Effector CD4-positive, alpha-beta T cell (primary cell): ENCODE results near the gene NOXO1.

ENCODE experiments used
- DNase-seq: peaks from one replicate; pipeline ENCODE4 v3.0.0-alpha.2; 2020

Gene NOXO1

DNA sequence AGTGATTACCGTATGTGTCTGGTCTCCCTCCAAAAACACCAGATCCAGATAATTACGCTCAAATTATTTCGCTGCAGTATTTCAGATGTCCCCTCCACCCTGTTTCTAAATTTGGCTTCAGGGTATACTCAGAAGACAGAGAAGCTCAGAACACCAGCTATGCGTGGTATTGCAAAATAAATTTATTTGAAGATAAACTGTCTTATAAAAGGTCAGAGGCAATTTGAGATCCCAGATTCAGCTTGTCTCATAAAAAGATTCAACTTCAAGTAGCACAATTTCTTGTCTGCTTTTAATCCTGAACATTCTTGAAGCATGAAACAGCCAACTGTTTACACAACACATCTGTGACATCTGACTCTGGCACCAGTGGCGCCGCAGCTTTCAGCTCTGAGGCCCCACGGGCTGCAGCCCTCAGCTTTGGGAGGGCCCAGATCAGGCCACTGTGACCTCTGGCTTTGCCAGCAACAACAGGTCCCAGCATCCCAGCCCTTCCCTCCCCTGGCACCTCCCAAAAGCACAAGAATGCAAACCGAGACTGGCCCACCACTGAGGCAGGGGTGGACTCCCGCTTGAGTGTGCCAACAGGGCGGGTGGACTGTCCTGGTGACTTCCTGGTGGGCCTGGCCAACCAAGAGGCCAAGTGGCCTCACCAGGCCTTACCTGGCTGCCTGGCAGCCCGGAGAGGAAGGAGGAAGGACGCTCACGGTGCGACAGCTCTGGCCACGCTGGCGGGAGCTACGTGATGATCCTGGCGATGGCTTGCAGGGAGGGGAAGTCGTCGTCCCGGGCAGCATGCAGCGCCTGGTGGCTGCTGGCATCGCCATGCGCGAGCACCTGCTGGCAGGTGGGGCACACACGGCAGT is 16.5 kb upstream of the NOXO1 start:
- DNase-seq = no peak

DNA sequence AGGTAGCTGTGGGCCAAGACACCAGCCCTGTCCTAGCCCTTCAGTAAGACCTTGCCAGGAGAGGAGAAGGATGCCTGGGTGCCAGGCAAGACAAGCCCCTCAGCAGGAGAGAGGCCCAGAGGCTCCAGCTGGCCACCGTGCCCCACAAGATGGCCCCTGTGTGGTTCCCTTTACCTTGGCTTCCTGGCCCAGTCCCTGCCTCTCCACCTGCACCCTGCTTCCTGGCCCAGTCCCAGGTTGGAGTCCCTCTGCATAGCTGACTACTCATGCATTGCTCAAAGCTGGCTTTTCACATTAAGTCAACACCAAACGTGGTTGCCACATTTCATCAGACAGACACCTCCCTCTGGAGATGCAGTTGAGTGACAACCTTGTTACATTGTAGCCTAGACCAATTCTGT is 12.5 kb upstream of the NOXO1 start:
- DNase-seq = no peak

DNA sequence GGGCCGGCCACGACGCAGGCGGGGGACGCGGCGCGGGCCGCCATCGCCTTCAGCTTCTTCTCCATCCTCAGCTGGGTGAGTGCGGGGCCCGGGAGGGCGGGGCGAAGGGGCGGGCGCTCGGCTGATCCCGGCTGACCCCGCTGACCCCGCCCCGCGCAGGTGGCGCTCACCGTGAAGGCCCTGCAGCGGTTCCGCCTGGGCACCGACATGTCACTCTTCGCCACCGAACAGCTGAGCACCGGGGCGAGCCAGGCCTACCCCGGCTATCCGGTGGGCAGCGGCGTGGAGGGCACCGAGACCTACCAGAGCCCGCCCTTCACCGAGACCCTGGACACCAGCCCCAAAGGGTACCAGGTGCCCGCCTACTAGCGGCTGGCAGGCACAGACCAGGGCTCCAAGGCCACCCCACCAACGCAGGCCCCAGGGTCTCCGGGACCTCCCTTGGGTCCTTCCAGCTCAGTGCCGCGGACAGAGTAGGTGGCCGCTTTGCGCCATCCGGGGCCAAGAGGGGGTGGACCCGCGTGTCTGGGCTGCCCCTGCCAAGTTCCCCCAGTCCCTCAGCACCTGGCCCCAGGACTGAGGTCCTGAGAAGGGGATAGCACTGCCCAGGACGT is 11.5 kb upstream of the NOXO1 start:
- DNase-seq = no peak

DNA sequence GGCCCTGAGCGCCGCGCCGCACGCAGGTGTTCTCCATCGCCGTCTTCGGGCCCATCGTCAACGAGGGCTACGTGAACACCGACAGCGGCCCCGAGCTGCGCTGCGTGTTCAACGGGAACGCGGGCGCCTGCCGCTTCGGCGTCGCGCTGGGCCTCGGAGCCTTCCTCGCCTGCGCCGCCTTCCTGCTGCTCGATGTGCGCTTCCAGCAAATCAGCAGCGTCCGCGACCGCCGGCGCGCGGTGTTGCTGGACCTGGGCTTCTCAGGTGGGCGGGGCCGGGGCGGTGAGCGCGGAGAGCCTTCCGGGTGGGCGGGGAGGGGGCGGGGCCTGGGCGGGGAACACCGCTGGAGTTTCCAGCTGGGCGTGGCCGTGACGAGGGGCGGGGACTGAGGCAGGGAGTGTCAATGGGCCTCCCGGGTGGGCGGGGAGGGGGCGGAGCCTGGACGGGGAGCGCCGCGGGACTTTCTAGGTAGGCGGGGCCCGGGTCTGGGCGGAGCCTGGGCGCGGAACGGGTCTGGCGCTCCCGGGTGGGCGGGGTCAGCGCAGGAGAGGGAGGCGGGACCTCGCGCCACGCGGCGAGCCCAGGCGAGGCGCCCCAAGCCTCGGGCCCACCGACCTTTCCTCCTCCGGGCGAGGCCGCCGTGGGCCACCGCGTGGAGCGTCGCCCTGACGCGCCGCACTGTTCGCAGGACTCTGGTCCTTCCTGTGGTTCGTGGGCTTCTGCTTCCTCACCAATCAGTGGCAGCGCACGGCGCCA is 10.9 kb upstream of the NOXO1 start:
- peak; percentile 97 for DNase-seq

DNA sequence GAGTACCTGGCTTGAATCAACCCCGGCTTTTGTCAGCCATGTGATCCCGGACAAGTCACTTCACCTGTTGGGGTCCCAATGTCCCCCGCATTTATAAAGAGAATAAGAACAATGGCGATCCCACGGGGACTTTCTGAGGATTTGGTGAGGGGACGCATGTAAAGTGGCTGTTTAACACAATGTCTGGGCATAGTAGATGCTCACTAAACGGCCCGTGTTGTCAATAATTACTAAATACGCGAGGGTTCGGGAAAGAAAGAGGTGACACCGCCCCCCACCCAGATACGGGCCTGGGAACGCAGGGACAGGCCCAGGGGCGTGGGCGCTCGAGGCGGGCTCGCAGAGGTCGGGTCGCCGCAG is 10.3 kb upstream of the NOXO1 start:
- no peak for DNase-seq

DNA sequence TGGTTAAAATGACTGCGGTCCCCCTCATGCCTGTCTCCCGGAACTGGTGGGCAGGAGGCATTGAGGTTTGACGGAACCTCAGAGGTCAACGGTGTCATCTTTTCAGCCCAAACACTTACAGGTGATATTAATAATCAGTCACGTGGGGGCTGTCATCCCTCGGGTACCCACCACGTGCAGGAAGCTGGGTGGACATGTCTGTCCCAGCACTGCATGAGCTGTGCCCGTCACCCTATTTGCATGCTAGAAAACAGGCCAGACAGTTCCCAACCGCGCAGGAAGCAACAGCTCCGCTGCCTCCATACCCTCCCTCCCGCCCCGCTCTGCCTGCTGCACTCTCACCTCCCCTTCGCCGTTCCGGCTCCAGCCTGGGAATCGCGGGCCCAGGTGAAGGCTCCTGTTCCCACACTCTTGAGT is 9.9 kb upstream of the NOXO1 start:
- DNase-seq = peak; percentile 45

DNA sequence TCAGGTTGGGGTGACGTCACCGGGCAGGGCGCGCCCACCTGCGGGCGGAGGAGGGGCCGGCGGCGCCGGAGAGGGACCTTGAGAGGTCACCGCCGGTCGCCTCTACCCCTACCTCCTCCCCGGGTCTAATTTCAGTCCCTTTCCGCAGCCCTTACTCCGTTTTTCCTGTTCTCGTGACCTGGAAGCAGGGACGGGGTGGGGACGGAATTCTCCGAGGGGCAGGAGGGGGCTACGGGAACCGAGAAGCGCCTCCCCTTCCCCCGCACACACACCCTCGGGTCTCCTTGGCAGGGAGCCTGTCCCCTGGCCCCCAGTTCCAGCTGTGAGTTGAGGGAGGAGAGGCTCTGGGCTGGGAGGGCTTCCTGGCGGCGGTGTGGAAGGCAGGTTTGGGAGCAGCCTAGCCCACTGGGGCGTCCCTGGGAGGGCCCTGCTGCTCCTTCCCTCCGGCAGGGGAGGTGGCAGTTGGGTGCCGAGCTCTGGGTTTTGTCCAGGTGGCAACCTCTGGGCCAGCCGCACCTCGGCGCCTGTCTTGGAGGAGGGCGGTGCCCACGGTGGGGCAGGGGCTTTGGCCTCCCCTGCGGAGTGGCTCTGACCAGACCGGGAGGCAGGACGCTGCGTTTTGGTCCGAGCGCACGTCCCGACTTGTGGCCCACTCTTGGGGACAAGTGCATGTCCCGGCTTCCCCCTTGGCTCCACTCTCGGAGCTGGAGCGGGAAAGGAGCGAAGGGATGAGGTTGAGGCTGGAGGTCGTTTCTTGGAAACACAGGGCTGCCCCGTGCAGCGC is 9.3 kb upstream of the NOXO1 start:
- no peak for DNase-seq

DNA sequence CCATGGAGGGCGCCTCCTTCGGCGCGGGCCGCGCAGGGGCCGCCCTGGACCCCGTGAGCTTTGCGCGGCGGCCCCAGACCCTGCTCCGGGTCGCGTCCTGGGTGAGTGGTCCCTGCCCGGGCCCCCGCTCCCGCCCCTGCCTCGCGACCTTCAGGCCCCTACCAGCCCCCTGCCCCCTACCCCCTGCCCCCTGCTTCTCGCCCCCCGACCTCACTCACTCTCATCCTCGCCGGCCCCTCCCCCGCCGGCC is 8.8 kb upstream of the NOXO1 start:
- no peak for DNase-seq

DNA sequence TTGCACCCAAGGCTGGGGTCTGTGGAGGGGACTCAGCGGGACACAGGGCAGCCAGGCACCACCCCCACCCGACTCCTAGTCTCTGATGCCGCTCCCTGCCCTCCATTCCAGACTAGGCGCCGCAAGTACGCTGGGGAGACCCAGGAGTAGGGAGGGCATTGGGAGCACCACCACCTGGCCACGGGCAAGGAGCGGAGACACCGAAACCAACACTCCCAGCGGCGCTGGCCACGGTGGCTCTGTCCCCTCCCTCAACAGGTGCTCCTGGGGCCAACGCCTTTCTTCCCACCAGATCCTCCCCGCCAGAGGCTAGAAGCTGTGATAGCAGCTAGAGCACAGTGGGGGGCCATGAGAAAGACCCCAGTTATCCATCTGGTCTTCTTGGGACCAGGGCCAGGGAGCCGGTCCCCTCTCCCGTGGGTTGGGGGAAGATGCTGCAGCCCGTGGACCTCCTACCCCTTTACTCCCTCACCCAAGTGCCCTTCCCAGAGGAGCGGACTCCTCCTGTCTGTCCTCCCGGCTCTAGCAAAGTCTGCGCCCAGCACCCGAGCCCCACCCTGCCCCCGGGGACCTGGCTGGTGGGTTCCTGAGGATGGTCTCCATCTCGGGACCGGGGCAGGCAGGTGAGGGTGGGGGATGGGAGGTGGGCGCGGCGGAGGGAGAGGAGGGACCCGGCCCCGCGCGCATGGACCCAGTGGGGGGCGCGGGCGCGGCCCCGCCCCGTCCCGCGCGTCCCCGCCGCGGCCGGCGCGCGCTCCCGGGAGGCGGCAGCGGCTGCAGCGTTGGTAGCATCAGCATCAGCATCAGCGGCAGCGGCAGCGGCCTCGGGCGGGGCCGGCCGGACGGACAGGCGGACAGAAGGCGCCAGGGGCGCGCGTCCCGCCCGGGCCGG is 8.2 kb upstream of the NOXO1 start, which contains the start of gene SYNGR3:
Gene SYNGR3 (plus strand): TSS at position 762 of the 892 bp plus-strand sequence. CDS start 133 bp downstream, outside the sequence.
- DNase-seq = no peak

DNA sequence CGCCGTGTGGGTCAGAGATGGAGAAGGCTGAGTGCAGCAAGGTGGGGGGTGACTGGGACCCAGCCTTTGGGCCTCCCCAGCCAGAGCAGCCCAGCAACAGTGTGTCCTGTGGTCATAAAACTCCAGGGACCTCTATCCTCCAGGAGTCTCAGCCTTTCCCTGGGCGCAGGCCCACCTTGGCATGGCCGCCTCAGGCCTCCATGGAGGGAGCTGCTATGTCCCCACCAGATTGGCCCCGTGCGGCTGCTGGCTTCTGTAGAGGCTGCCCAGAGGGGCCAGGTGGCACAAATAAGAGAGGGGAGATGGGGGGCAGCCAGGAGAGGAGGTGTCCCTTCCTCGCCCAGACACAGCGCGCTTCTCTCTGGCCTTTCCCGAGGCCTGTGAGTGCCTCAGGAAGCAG is 5.9 kb upstream of the NOXO1 start:
- no peak for DNase-seq

DNA sequence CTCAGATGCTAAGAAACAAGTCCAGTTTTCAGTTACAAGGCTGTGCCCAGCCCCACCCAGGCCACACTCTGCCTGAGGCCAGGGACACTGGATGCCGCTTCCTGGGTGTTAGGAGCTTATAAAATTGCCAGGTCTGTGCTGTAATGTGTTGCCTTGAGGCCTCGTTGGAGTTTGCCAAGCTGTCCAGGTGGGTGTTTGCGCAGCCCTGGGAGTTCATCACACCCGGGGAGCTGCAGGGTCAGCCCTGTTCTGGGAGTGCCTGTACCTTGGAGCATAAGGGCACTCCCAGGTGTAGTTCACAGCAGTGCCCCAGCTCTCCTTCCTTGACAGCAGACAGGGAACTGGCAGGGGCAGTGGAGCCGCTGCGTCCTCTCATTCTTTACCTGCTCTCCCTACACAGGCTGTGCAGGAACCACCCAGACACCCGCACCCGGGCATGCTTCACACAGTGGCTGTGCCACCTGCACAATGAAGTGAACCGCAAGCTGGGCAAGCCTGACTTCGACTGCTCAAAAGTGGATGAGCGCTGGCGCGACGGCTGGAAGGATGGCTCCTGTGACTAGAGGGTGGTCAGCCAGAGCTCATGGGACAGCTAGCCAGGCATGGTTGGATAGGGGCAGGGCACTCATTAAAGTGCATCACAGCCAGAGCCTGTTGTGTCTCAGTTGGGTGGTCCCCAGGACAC is 4.3 kb upstream of the NOXO1 start:
- DNase-seq = no peak

DNA sequence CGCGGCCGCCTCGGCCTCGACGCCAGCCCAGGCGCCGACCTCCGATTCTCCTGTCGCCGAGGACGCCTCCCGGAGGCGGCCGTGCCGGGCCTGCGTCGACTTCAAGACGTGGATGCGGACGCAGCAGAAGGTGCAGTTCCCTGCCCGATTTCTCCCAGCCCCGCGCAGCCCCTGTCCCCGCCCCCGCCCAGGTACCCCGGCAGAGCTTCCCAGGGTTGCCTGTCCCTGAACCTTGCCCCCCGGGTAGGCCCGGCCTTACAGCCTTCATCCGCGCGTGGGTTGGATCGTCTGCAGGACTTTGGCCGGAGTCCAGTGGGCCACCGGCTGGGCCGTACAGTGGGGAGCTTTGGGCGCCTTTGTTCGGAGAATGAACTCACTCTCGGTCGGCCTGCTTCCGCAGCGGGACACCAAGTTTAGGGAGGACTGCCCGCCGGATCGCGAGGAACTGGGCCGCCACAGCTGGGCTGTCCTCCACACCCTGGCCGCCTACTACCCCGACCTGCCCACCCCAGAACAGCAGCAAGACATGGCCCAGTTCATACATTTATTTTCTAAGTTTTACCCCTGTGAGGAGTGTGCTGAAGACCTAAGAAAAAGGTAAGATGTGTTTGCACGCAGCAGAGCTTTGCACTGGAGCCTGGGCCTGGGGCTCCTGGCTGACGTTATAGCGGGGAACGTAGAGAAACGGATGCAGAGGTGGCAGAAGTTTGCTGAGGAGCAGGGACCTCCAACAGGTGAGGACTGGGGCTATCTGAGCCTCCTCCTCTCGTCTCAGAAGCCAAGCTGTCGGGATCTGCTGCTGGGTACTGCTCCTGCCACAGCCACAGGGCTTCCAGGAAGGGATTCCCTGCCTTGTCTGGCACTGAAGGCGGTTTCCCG is 3.3 kb upstream of the NOXO1 start:
- DNase-seq = no peak

DNA sequence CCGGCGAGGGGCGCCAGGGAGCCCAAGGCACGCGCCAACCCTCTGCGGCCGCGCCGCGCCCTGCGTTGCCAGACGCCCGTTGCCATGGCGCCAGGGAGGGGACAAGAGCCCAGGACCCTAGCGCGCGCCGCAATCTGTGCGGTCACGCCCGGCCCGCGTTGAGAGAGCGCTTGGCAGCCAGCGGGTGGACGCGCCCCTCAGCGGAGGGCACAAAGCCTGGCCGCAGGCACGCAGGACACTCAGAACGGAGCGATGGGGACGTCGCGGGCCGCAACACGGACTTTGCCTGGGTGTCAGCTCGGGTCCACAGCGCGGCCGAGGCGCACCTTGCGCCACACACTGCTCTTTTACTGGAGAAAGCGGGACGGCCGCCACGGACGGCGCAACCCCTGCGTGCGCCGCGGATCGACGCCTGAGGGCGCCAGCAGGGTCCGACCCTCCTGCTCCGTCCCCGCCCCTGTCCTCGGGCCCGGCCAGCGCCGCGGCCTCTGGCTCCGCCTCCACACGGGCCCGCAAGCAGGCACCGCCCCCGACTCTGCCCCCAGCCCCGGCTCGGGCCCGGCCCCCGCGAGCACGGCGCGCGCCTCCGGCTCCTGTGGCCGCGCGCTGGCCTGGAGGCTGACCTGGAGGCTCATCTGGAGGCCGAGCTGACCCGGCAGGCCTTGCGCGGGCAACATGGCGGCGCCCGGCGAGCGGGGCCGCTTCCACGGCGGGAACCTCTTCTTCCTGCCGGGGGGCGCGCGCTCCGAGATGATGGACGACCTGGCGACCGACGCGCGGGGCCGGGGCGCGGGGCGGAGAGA is 2.5 kb upstream of the NOXO1 start, which contains the start of gene GFER:
Gene GFER (plus strand): TSS at position 650 of the 803 bp plus-strand sequence. CDS start 26 bp downstream, at position 676.
- peak; percentile 36 for DNase-seq

DNA sequence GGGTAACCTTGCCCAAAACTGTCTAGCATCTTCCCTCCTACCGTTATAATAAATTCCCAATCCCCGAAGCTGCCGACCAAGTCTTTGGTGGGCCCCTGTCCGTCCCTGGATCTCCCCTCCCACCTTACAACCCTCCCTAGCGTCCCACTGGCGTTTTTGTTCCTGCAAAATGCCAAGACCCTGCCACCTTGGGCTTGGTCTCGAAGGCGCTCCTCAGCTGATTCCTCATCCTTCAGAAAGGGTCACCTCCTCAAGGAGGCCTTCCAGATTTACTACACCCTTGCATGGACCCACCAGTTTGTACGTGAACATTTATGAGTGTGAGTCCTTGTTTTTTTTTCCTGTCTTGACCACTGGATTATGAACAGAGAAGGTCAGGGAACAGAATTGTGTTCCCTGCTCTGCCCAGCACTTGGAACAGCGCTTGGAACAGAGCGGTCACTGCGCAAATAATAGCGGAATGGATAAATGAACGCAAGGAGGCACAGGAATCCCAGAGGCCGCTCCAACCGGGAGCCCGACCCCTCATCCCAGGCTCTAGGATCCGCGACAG is 1.8 kb upstream of the NOXO1 start:
- no peak for DNase-seq

DNA sequence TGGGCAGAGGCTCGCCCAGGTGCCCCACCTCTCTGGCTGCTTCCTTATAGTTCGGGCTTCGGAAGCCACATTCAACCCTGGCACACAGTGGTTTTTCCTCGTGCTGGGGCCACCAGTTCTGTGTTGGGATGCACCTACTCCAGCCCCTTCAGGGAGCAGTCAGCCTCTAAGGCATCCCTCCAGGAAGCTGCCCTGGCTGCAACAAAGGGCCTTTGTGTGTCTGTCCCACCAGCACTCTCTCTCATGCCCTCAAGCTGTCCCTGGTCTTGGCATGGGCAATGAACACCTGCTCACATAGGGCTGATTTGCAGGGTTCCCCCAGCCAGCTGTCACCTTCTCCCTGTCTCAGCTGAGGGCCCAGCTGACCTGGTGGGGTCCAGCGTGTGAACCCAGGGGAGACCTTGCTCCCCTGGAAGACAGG is 754 bp upstream of the NOXO1 start:
- DNase-seq = no peak

DNA sequence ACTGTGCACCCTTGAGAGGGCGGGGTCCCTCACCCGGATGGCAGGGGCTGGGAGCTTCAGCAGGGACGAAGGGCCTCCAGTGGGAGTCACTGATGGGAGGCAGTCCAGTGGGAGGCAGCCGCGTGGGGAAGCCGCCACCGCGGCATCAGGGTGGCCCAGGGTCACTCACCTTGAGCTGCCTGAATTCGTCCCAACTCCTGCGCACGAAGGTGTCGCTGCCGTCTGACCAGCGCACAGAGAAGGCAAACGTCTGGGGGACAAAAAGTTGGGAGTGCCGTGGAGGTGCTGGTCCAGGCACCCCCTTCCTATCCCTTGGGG is 540 bp downstream of the NOXO1 start:
- no peak for DNase-seq

DNA sequence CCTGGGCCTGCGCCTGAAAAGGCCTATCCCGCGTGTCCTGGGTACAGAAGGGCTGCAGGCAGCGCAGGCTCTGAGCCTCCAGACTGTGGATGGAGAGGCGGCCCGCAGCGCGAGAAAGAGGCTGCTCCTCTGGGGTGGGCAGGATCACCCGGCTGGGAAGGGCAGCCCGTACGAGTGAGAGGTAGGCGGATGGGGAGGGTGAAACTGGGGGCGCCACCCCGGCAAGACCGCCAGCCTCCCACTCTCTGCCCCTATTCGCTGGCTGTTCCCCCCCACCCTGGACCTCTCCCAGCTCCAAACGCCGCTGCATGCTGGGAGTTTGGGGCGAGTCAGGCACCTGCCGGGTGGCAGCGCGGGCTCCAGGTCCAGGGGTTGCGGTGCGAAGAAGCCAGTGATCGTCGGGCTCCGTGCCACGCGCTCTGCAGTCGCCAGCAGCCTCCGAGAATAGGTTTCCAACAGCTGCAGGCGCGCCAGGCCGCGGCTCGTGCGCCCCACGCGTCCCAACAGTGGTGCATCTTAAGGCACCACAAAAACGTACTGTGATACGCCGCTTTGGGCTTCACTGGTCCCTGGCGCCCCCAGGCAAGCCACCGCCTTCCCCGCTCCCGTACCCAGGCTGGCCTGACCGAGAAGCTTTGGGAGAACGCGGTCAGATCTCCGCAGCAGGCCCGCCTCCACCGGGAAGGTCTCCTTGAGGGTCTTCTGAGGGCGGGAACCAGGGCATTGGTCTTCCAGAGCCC is 1.1 kb downstream of the NOXO1 start:
- DNase-seq = no peak

DNA sequence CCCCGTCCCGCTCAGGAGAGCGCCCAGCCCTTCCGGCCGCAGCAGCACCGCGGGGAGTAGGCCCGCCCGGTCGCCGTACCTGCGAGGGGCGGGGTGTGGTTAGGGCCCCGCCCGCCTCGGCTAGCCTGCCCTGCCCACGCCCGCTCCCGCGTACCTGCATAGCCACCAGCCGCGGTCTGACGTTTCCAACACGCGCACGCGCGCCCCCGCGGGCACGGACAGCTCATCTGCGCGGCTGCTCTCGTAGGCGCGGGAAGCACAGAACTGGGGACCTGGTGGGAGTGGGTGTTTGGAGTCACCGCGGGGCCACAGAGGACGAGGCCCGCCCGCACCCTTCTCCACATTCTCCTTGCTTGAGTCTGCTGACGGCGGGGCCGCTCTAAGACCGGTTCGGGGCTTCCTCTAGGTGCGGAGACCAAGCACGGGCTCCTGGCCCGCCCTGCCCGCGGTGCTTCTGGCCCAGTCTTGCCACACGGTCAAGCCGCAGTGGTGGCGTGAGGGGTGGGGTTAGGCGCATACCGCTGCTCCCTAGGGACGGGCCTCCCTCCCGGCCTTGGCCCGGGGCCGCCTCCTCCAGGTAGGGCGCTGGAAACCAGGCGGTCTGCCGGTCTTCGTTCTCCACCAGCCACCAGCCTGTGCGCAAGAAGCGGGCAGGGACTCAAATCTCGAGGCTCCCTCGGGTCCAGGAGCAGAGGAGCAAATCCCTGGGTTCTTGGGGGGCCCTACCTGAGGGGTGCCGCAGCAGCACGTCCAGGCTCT is 1.8 kb downstream of the NOXO1 start:
- no peak for DNase-seq
